Measurements from ENCODE around the gene KCNC3.

Gene KCNC3

GRCh38 chr19:50285833-50286232 is 43.3 kb downstream of the KCNC3 start:
- Histone ChIP-seq H3K27me3 (ENCODE audit: control insufficient read depth, insufficient read depth, low read length) (no peaks in the 10 kb centered on the region), H3K9me3 (ENCODE audit: control insufficient read depth, insufficient read depth, low read depth, low read length) (peaks cover 14% of the 10 kb centered on the region), H3K36me3 (ENCODE audit: control insufficient read depth, insufficient read depth, low read length) (peaks cover 19% of the 10 kb centered on the region)

GRCh38 chr19:50281491-50281890 is 47.7 kb downstream of the KCNC3 start:
- H3K9ac ChIP-seq (ENCODE audit: low read length), result no peak overlapping the region
- peaks cover 13% of the 10 kb centered on the region for H3K9me3 ChIP-seq (ENCODE audit: control insufficient read depth, insufficient read depth, low read depth, low read length)
- peaks cover 27% of the 10 kb centered on the region for H3K36me3 ChIP-seq (ENCODE audit: control insufficient read depth, insufficient read depth, low read length)
- no peak overlapping the region for H3K27ac ChIP-seq (ENCODE audit: low read depth, low read length)
- H3K27me3 ChIP-seq (ENCODE audit: control insufficient read depth, insufficient read depth, low read length), result no peaks in the 10 kb centered on the region
- no peak overlapping the region for H3K4me3 ChIP-seq (ENCODE audit: low read depth, low read length)
- H3K4me1 ChIP-seq (ENCODE audit: control insufficient read depth, insufficient read depth, low read length), result no peaks in the 10 kb centered on the region

More at GRCh38 chr19:50285833-50286232, 43.3 kb downstream of the KCNC3 start:
- Histone ChIP-seq H3K4me3 (ENCODE audit: low read depth, low read length) (no peak overlapping the region), H3K4me1 (ENCODE audit: control insufficient read depth, insufficient read depth, low read length) (peaks cover 5% of the 10 kb centered on the region; the same call in 1 of the 2 replicates), H3K27ac (ENCODE audit: low read depth, low read length) (no peak overlapping the region), H3K9ac (ENCODE audit: low read length) (no peak overlapping the region)

- Histone ChIP-seq H3K9me3 (ENCODE audit: control insufficient read depth, insufficient read depth, low read depth, low read length) (peaks cover 8% of the 10 kb centered on the region; the same call in 1 of the 2 replicates), H3K4me3 (ENCODE audit: low read depth, low read length) (no peak overlapping the region), H3K27ac (ENCODE audit: low read depth, low read length) (no peak overlapping the region), H3K4me1 (ENCODE audit: control insufficient read depth, insufficient read depth, low read length) (no peaks in the 10 kb centered on the region), H3K36me3 (ENCODE audit: control insufficient read depth, insufficient read depth, low read length) (peaks cover 26% of the 10 kb centered on the region), H3K27me3 (ENCODE audit: control insufficient read depth, insufficient read depth, low read length) (no peaks in the 10 kb centered on the region), H3K9ac (ENCODE audit: low read length) (no peak overlapping the region)
Measured at GRCh38 chr19:50280983-50281382, 48.2 kb downstream of the KCNC3 start.

GRCh38 chr19:50280074-50280473 is 49.1 kb downstream of the KCNC3 start:
- Histone ChIP-seq H3K27ac (ENCODE audit: low read depth, low read length) (no peak overlapping the region), H3K36me3 (ENCODE audit: control insufficient read depth, insufficient read depth, low read length) (peaks cover 28% of the 10 kb centered on the region), H3K9me3 (ENCODE audit: control insufficient read depth, insufficient read depth, low read depth, low read length) (no peaks in the 10 kb centered on the region), H3K4me3 (ENCODE audit: low read depth, low read length) (no peak overlapping the region), H3K4me1 (ENCODE audit: control insufficient read depth, insufficient read depth, low read length) (no peaks in the 10 kb centered on the region), H3K9ac (ENCODE audit: low read length) (no peak overlapping the region), H3K27me3 (ENCODE audit: control insufficient read depth, insufficient read depth, low read length) (no peaks in the 10 kb centered on the region)

GRCh38 chr19:50277966-50278580 is 51.1 kb downstream of the KCNC3 start:
- Histone ChIP-seq H3K36me3 (ENCODE audit: control insufficient read depth, insufficient read depth, low read length) (peaks cover 34% of the 10 kb centered on the region), H3K9me3 (ENCODE audit: control insufficient read depth, insufficient read depth, low read depth, low read length) (no peaks in the 10 kb centered on the region), H3K27ac (ENCODE audit: low read depth, low read length) (no peak overlapping the region), H3K4me3 (ENCODE audit: low read depth, low read length) (no peak overlapping the region), H3K27me3 (ENCODE audit: control insufficient read depth, insufficient read depth, low read length) (no peaks in the 10 kb centered on the region), H3K9ac (ENCODE audit: low read length) (no peak overlapping the region), H3K4me1 (ENCODE audit: control insufficient read depth, insufficient read depth, low read length) (no peaks in the 10 kb centered on the region)

- Histone ChIP-seq H3K36me3 (ENCODE audit: control insufficient read depth, insufficient read depth, low read length) (peaks cover 36% of the 10 kb centered on the region), H3K4me3 (ENCODE audit: low read depth, low read length) (no peak overlapping the region), H3K27ac (ENCODE audit: low read depth, low read length) (no peak overlapping the region), H3K9me3 (ENCODE audit: control insufficient read depth, insufficient read depth, low read depth, low read length) (no peaks in the 10 kb centered on the region), H3K4me1 (ENCODE audit: control insufficient read depth, insufficient read depth, low read length) (no peaks in the 10 kb centered on the region), H3K9ac (ENCODE audit: low read length) (no peak overlapping the region), H3K27me3 (ENCODE audit: control insufficient read depth, insufficient read depth, low read length) (no peaks in the 10 kb centered on the region)
Measured at GRCh38 chr19:50276370-50277063, 52.7 kb downstream of the KCNC3 start.

GRCh38 chr19:50275577-50276368 is 53.4 kb downstream of the KCNC3 start:
- H3K4me3 ChIP-seq (ENCODE audit: low read depth, low read length), result no peak overlapping the region
- H3K9ac ChIP-seq (ENCODE audit: low read length), result no peak overlapping the region
- no peaks in the 10 kb centered on the region for H3K9me3 ChIP-seq (ENCODE audit: control insufficient read depth, insufficient read depth, low read depth, low read length)
- peaks cover 41% of the 10 kb centered on the region for H3K36me3 ChIP-seq (ENCODE audit: control insufficient read depth, insufficient read depth, low read length)
- H3K27me3 ChIP-seq (ENCODE audit: control insufficient read depth, insufficient read depth, low read length), result no peaks in the 10 kb centered on the region
- H3K27ac ChIP-seq (ENCODE audit: low read depth, low read length), result no peak overlapping the region
- H3K4me1 ChIP-seq (ENCODE audit: control insufficient read depth, insufficient read depth, low read length), result no peaks in the 10 kb centered on the region

- Histone ChIP-seq H3K9ac (ENCODE audit: low read length) (no peak overlapping the region), H3K27me3 (ENCODE audit: control insufficient read depth, insufficient read depth, low read length) (no peaks in the 10 kb centered on the region), H3K4me3 (ENCODE audit: low read depth, low read length) (no peak overlapping the region), H3K27ac (ENCODE audit: low read depth, low read length) (no peak overlapping the region), H3K9me3 (ENCODE audit: control insufficient read depth, insufficient read depth, low read depth, low read length) (no peaks in the 10 kb centered on the region), H3K36me3 (ENCODE audit: control insufficient read depth, insufficient read depth, low read length) (peaks cover 30% of the 10 kb centered on the region), H3K4me1 (ENCODE audit: control insufficient read depth, insufficient read depth, low read length) (no peaks in the 10 kb centered on the region)
Measured at GRCh38 chr19:50273821-50274220, 55.4 kb downstream of the KCNC3 start.

- H3K9ac ChIP-seq (ENCODE audit: low read length), result no peak overlapping the region
- peaks cover 33% of the 10 kb centered on the region for H3K36me3 ChIP-seq (ENCODE audit: control insufficient read depth, insufficient read depth, low read length)
- no peaks in the 10 kb centered on the region for H3K27me3 ChIP-seq (ENCODE audit: control insufficient read depth, insufficient read depth, low read length)
- H3K4me3 ChIP-seq (ENCODE audit: low read depth, low read length), result no peak overlapping the region
- no peaks in the 10 kb centered on the region for H3K4me1 ChIP-seq (ENCODE audit: control insufficient read depth, insufficient read depth, low read length)
- H3K27ac ChIP-seq (ENCODE audit: low read depth, low read length), result no peak overlapping the region
- no peaks in the 10 kb centered on the region for H3K9me3 ChIP-seq (ENCODE audit: control insufficient read depth, insufficient read depth, low read depth, low read length)
Measured at GRCh38 chr19:50272263-50272897, 56.8 kb downstream of the KCNC3 start.

- Histone ChIP-seq H3K4me3 (ENCODE audit: low read depth, low read length) (no peak overlapping the region), H3K27ac (ENCODE audit: low read depth, low read length) (no peak overlapping the region), H3K9ac (ENCODE audit: low read length) (no peak overlapping the region), H3K9me3 (ENCODE audit: control insufficient read depth, insufficient read depth, low read depth, low read length) (no peaks in the 10 kb centered on the region), H3K36me3 (ENCODE audit: control insufficient read depth, insufficient read depth, low read length) (peaks cover 27% of the 10 kb centered on the region), H3K27me3 (ENCODE audit: control insufficient read depth, insufficient read depth, low read length) (no peaks in the 10 kb centered on the region), H3K4me1 (ENCODE audit: control insufficient read depth, insufficient read depth, low read length) (no peaks in the 10 kb centered on the region; the same call in 1 of the 2 replicates)
Measured at GRCh38 chr19:50269653-50270052, 59.5 kb downstream of the KCNC3 start.

All from HUES6 (cell line).